ENCODE measurements around the gene RNF208.

DNA sequence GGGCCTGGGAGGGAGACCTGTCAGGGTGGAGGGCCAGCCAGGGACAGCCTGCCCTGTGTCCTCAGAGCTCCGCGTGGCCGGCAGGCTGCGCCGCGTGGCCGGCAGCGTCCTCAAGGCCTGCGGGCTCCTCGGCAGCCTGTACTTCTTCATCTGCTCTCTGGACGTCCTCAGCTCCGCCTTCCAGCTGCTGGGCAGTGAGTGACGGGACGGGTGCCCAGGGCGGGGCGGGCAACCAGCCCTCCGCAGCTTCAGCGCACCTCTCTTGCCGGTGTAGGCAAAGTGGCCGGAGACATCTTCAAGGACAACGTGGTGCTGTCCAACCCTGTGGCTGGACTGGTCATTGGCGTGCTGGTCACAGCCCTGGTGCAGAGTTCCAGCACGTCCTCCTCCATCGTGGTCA lies 10.5 kb upstream of the RNF208 start:
- TF ChIP-seq, protein P1, sequence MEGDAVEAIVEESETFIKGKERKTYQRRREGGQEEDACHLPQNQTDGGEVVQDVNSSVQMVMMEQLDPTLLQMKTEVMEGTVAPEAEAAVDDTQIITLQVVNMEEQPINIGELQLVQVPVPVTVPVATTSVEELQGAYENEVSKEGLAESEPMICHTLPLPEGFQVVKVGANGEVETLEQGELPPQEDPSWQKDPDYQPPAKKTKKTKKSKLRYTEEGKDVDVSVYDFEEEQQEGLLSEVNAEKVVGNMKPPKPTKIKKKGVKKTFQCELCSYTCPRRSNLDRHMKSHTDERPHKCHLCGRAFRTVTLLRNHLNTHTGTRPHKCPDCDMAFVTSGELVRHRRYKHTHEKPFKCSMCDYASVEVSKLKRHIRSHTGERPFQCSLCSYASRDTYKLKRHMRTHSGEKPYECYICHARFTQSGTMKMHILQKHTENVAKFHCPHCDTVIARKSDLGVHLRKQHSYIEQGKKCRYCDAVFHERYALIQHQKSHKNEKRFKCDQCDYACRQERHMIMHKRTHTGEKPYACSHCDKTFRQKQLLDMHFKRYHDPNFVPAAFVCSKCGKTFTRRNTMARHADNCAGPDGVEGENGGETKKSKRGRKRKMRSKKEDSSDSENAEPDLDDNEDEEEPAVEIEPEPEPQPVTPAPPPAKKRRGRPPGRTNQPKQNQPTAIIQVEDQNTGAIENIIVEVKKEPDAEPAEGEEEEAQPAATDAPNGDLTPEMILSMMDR (IDR thresholded peaks at IDR 0.05), result no peak
- TF ChIP-seq EZH2 (IDR thresholded peaks at IDR 0.05) (no peak), EZH2phosphoT487 (IDR thresholded peaks at IDR 0.05) (no peak)
